Choroid plexus epithelial cell (primary cell): Measurements from ENCODE around the gene ENOSF1.
A peak's percentile ranks its signal among the peaks of the same experiment; 100 is the strongest.
"Not testable (repeated sequence)": the region's sequence is repeated elsewhere in the genome, so short reads cannot be mapped to it uniquely, and the experiment has no call there.

Experiments
- DNase-seq: peaks from one replicate; pipeline ENCODE4 v3.0.0-alpha.2; 2010; ENCODE audit warnings: low read depth
- H3K4me3 ChIP-seq: 2 replicates; pipeline ENCODE4 v1.5.1; 2011; ENCODE audit warnings: low read depth, mild to moderate bottlenecking, control low read depth, low read length, moderate library complexity
- TF ChIP-seq, protein P1 (sequence below): conservative IDR thresholded peaks from 2 replicates; pipeline ENCODE4 v1.5.1; 2011; ENCODE audit warnings: low read depth, mild to moderate bottlenecking, control low read depth, inconsistent platforms, low read length, moderate library complexity

Gene ENOSF1

DNA sequence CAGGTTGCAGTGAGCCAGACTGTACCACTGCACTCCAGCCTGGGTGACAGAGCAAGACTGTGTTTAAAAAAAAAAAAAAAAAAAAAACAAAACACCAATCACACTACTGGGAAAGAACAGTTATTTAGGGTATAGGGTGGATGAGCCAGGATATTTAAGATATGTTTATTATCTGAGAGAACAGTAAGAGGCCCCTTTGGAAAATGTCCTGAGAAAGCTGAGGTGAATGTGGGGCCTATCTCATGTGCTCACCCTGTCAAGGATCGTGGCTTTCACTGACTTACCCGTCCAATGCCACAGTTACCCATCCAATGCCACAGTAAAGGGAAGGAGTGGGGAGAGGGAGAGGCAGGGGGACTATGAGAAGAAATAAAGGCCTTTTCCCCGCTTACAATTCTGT, 19.9 kb upstream of the ENOSF1 start:
- no peak for DNase-seq
- TF ChIP-seq, protein P1, sequence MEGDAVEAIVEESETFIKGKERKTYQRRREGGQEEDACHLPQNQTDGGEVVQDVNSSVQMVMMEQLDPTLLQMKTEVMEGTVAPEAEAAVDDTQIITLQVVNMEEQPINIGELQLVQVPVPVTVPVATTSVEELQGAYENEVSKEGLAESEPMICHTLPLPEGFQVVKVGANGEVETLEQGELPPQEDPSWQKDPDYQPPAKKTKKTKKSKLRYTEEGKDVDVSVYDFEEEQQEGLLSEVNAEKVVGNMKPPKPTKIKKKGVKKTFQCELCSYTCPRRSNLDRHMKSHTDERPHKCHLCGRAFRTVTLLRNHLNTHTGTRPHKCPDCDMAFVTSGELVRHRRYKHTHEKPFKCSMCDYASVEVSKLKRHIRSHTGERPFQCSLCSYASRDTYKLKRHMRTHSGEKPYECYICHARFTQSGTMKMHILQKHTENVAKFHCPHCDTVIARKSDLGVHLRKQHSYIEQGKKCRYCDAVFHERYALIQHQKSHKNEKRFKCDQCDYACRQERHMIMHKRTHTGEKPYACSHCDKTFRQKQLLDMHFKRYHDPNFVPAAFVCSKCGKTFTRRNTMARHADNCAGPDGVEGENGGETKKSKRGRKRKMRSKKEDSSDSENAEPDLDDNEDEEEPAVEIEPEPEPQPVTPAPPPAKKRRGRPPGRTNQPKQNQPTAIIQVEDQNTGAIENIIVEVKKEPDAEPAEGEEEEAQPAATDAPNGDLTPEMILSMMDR, result no peak
- no peak overlapping the region for H3K4me3 ChIP-seq

DNA sequence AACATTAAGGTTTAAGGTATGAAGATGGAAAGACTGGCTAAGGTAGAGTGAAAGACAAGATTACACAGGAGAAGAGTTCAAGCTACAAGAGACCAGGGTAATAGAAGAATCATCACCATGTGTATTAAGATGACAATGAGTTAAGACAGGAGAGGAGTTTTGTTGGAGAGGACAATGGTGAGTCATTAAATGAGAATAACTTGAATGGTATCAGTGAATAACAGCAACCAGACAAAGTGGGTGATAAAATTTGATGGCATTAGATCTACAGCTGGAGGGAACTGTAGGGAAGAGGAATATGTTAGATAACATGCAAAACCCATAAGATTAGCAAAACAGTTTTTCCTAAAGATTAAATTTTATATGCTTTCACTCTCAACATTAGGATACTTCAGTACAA, 18.8 kb upstream of the ENOSF1 start:
- TF ChIP-seq, protein P1, result no peak
- DNase-seq, result no peak
- H3K4me3 ChIP-seq, result no peak overlapping the region

DNA sequence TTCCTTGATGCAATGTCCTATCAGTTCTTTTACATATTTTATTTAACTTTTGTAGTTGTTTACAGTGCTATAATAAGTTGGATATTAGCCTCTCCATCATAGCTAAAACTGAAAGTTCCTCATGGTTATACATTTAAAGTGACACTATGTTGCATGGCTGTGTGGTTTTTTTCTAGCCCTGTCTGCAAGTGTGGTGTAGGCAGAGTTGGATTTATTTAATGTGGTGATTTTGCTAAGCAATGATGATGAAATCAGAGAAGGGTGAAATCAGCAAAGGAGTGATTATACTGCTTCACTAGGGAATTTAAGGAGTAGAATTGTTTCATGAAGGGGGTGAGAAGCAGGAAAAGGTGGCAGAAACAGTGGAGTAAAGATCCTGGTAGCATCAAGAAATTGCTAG, 18.3 kb upstream of the ENOSF1 start:
- TF ChIP-seq, protein P1, result no peak
- H3K4me3 ChIP-seq, result no peak overlapping the region
- DNase-seq, result no peak

DNA sequence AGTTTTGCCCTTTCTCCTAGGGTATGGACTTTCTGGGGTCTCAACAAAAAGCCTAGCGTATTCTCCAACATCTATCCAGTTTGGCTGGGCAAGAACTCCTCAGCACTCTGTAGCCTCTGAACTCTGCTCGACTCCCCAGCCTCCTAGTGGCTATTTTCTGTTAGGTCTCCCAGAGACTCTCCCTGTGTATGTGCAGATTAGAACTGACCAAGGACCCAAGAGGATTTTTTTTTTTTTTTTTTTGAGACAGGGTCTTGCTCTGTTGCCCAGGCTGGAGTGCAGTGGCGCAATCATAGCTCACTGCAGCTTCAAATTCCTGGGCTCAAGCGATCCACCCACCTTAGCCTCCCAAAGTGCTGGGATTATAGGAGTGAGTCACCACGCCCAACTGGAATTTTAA, 17.7 kb upstream of the ENOSF1 start:
- not testable (repeated sequence) for H3K4me3 ChIP-seq
- TF ChIP-seq, protein P1, result peak; percentile 47
- peak; percentile 25 for DNase-seq

DNA sequence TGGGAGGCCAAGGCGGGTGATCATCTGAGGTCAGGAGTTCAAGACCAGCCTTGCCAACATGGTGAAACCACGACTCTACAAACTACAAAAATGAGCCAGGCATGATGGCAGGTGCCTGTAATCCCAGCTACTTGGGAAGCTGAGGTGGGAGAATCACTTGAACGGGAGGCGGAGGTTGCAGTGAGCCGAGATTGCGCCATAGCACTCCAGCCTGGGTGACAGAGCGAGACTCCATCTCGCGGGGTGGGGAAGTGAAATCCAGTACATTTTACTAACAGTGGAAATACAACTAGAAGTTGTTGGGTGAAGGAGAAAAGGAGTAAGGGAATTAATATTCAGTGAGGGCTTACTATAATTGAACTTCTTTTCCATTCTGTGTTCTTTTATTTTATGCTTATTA, 13.2 kb upstream of the ENOSF1 start:
- no peak for DNase-seq

DNA sequence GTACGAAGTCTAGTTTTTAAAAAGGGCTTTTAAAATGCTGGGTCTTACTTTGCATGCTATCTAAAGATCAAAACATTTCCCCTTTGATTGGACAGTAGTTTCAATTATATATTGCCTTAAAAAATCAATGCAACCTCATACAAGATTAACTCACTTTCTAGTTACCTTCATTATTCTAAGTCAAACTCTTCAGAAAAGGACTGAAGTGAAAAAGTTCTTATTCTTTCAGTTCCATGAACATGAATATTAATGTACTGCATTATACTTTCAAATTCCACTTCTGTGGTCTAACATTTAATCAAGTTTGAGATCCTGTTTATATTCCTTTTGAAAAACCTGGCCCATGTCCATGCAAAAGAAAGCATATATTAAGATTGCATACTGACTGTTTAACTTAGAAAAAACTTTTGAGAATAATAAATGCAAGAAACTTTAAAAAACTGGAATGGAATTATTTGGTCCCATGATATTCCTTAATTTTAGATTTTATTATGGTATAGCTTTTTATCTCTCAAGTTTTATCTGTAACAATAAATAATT, 11.2 kb upstream of the ENOSF1 start:
- DNase-seq, result no peak
- H3K4me3 ChIP-seq, result no peak overlapping the region
- TF ChIP-seq, protein P1, result no peak

More for the DNA sequence above, 13.2 kb upstream of the ENOSF1 start:
- H3K4me3 ChIP-seq, result no peak overlapping the region
- TF ChIP-seq, protein P1, result no peak

DNA sequence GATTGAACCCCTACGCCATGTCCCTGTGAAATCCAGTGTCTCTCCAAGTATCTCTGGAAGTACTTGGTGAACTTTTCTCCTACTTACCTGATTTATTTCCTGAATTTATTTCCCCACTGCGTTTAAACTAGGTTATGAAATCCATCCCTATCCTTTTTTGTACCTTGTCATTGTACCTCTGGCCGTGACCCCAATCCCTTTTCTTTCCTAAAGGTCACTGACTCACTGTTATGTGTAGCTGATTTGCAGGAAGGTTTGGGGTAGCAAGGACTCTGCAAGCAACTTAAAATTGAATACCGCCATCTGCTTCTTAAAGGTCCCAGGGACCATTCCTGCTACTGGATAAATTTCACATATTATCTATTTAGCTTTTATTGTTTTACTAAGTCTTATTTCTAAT, 4.6 kb upstream of the ENOSF1 start:
- TF ChIP-seq, protein P1, result no peak
- H3K4me3 ChIP-seq, result no peak overlapping the region
- DNase-seq, result no peak
